OCI-M1 (cell line): ENCODE data around the gene DIP2C.
"Not testable (repeated sequence)": the region's sequence is repeated elsewhere in the genome, so short reads cannot be mapped to it uniquely, and the experiment has no call there.

Experiments used
- DNase-seq: peaks from one replicate; lab custom pipeline; 2025; lab: John Stamatoyannopoulos, UW

DIP2C gene

GRCh38 chr10:271201-271600 lies 418.3 kb downstream of the DIP2C start:
- no peak for DNase-seq

DNA sequence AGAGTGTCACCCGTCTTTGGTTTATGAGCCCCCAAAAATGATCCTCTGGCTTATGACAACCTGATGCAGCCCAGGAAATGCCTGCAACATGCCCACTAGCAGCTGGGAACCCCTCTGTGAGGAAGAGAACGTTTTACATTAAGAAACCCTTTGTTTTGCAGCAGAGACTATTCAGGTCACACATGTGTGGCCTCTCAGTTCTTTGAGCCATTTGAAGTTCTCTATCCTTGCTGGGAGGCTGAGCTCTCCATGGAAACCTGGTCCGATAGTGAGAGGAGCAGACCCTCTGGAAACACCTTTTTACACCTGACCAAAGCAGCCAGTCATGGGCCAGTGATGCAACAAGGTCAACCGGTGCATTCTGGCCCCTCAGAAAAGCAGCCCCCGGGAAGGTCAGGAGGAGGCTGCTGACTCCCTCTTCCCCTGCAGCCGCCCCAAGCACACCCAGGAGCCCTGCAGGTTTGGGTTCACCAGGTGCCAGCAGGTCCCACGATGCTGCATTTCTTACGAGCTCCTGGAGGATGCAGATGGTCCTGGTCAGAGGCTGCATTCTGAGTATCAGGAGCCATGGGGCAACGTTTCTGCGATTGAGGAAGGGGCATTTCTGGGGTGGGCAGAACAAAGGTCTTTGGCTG lies 419.9 kb downstream of the DIP2C start:
- DNase-seq, result no peak

DNA sequence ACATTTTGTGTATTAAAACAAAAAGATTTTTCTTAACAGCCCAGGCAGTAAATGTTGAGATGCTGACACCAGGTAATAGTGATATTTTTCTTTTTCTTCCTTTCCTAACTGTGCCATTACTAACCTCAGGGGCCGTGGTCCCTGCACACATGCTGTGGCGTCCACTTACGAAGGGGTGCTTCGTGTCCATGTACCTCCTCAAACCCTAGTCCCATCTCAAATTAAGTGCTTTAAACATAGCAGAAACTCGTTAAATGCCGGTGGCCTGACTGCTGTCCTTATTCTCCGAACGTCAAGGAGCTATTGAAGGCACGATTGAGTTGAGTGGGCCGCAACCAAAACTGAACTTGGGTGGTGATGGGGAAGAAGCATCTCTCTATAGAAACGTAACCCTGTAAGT lies 421.8 kb downstream of the DIP2C start:
- no peak for DNase-seq

DNA sequence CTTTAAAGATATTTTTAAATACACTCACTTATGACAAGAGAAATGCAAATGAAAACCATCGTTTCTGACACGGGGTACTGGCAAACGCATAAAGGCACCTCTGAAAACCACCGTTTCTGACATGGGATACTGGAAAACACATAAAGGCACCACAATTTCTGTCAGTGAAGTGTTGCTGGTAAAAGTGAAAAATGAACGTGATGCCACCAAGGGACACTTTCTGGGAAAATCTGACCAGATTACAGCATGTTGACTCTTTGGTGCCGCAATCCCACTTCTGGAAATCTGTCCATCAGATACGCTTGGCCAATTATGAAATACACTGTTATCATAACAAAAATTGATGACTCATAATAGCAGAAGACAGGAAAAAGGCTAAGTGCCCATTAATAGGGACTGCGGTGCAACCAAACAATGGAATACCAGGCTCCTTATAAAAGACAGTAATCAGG lies 422.5 kb downstream of the DIP2C start:
- no peak for DNase-seq

DNA sequence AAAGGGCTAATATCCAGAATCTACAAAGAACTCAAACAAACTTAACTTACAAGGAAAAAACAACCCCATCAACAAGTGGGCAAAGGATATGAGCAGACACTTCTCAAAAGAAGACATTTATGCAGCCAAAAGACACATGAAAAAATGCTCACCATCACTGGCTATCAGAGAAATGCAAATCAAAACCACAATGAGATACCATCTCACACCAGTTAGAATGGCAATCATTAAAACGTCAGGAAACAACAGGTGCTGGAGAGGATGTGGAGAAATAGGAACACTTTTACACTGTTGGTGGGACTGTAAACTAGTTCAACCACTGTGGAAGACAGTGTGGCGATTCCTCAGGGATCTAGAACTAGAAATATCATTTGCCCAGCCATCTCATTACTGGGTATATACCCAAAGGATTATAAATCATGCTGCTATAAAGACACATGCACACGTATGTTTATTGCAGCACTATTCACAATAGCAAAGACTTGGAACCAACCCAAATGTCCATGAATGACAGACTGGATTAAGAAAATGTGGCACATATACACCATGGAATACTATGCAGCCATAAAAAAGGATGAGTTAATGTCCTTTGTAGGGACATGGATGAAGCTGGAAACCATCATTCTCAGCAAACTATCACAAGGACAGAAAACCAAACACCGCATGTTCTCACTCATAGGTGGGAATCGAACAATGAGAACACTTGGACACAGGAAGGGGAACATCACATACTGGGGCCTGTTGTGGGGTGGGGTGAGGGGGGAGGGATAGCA lies 423.5 kb downstream of the DIP2C start:
- not testable (repeated sequence) for DNase-seq

- DNase-seq, result not testable (repeated sequence)
Observed at GRCh38 chr10:265074-265440, 424.4 kb downstream of the DIP2C start.

DNA sequence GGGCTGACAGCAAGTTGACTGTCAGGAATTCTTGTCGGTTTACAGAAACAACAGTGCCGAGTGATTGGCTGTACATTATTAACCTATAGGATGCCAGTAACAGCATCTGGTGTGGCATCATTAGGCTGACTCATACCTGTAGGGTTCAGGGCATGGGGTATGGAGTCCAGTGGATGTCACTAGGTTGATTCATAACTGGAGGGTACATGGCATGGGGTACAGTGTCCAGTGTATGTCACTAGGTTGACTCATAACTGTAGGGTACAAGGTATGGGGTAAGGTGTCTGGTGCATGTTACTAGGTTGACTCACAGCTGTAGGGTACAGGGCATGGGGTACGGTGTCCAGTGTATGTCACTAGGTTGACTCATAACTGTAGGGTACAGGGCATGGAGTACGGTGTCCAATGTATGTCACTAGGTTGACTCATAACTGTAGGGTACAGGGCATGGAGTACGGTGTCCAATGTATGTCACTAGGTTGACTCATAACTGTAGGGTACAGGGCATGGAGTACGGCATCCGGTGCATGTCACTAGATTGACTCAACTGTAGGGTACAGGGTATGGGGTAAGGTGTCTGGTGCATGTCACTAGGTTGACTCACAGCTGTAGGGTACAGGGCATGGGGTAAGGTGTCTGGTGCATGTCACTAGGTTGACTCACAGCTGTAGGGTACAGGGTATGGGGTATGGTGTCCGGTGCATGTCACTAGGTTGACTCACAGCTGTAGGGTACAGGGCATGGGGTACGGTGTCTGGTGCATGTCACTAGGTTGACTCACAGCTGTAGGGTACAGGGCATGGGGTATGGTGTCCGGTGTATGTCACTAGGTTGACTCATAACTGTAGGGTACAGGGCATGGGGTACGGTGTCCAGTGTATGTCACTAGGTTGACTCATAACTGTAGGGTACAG lies 425.1 kb downstream of the DIP2C start:
- DNase-seq, result not testable (repeated sequence)

DNA sequence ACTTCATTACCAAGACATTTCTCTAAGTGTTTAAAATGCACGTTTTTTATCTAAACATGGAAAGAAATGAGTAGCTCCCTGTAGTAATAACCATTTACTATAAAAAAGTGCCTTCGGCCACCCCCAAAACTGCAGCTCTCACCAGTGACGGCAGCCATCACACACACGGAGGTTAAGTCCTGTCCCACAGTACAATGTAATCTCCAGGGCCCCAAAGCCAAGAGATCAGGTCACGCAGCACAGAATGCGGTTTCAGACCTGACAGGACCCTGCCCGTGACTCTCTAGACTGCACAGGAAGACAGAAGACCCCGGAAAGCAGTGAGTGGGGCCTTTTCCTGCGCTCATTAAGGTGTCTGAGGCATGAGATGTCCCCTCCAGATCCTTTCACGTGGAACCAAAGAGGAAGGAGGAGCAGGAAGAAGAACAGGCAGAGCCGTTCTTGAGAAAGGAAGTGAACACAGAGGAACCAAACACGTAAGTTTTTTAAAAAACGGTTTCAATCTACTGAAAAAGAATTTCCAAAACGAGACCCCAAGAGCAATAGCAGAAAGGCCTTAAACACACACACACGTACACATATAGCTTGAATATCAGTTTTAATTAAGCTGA lies 428.5 kb downstream of the DIP2C start:
- no peak for DNase-seq

- DNase-seq, result no peak
Observed at GRCh38 chr10:251982-252582, 437.4 kb downstream of the DIP2C start.

DNA sequence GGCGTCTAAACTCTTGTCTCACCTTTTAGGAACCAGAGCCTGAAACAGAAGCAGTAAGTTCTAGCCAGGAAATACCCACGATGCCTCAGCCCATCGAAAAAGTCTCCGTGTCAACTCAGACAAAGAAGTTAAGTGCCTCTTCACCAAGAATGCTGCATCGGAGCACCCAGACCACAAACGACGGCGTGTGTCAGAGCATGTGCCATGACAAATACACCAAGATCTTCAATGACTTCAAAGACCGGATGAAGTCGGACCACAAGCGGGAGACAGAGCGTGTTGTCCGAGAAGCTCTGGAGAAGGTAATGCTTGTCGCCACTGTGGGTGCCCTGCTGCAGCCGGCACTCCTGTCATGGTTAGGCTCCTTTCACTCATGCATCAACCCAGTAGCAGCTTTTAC lies 441.2 kb downstream of the DIP2C start:
- no peak for DNase-seq

GRCh38 chr10:247480-247879 lies 442.0 kb downstream of the DIP2C start:
- DNase-seq, result no peak

GRCh38 chr10:246431-246830 lies 443.0 kb downstream of the DIP2C start:
- no peak for DNase-seq

DNA sequence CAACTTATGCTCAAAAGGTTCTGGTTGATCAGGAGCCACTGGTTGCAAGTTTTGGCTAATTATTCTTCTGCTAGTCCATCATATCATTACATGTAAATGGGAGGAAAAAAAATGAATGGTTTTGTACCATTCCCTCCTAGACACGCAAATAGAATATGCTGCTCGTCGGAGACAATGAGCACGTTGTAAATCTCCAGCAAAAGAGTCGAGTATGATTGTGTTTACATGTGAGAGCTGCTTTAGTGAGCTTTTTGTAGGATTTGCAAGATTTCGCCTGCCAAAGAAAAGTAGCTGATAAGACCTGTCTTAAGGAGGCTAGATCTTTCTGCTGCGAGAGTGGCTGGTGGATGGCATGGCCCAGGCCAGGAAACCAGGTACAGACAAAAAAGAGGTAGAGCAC lies 445.2 kb downstream of the DIP2C start:
- DNase-seq, result no peak

DNA sequence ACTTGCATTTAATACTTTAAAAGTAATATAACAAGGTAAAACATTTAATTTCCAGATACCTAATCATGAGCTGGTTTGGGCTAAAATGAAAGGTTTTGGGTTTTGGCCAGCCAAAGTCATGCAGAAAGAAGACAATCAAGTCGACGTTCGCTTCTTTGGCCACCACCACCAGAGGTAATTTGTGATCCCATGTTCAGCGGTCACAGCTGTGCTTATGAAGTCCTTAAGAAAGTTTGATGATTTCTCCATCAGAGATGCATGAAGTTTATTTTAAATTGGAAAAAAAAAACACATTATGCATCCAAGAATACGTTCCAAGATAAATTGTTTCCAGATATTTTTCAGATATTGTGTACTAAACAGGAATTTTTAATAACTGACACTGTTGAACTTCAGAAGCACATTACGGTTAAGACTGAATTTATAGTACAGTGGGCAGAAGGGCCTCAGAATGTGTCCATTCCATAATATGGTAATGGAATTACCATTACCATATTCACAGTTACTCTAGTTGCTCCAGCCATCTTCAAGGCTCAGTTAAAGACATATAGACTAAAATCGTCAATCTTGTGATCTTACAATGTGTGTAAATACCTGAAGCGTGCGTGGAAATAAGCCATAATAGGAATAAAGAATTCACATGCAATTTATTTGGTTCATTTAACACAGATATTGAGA lies 447.4 kb downstream of the DIP2C start:
- DNase-seq, result no peak

DNA sequence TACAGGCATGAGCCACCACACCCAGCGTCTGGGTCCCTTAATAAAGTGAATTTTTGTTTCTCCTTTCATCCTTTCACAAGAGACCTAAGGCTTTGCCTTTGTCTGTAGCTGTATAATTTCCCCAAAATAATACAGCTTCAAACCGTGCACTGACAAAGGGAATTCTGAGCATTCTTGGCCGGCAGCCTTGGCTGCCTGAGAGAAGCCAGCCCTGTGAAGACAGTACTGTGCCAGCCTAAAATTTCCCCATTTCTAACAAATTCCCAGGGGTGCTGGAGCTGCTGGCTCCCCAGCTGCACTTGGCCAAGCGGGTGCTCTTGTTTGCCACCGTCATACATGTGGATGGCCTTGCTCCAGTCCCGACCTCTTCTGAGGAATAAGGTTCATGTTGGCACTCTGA lies 448.0 kb downstream of the DIP2C start:
- DNase-seq, result no peak

- DNase-seq, result no peak
Observed at GRCh38 chr10:239109-239508, 450.4 kb downstream of the DIP2C start.

GRCh38 chr10:235915-236314 lies 453.6 kb downstream of the DIP2C start:
- DNase-seq, result no peak

- DNase-seq, result no peak
Observed at GRCh38 chr10:234708-235406, 454.6 kb downstream of the DIP2C start.

DNA sequence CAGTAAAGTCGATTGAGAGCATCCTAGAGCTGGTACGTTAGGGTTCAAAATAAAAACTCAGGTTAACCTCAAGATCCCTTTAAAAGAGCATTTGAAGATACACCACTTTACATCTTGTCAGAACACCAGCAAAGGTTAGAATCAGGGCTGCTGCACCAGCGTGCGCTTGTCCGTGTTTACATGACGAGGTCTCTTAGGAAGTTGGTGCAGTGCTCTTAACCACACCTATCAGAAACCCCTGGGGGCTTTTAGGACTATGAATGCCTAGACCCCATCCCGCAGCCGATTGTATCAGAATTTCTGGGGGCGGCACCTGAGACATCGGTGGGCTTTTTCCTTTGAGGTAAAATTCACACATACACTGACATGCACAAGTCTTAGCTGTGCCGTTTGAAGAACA lies 456.6 kb downstream of the DIP2C start:
- no peak for DNase-seq

GRCh38 chr10:232061-232460 lies 457.4 kb downstream of the DIP2C start:
- no peak for DNase-seq

DNA sequence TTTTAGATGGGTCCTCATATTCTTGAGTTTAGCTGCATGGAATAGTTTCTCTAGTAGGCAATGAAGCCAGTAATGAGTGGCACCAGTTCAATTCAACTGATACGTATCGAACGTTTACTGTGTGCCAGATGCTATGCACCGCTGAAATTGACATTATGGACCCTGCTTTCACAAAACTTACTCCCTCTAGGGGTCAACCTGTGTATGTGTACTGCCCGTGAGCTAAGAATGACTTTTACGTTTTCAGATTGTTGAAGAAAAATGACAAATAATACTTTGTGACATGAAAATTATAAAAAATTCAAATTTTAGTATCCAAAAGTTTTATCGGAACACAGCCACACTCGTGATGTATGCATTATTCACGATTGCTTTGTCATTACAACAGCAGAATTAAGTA lies 458.7 kb downstream of the DIP2C start:
- DNase-seq, result peak; percentile 18
